ACHN (cell line): ENCODE measurements around the gene DPEP1.

ENCODE experiments used
- DNase-seq: peaks from one replicate; pipeline ENCODE4 v3.0.0-alpha.2; 2015
- in situ Hi-C: cut with HindIII; loops from 2 replicates; pipeline ENCODE4 v1.10.0; 2017; ENCODE audit warnings: low sequenced_read_pairs, low pct_ligation_motif_present, low pct_unique_long_range_greater_than_20kb

DPEP1 gene

DNA sequence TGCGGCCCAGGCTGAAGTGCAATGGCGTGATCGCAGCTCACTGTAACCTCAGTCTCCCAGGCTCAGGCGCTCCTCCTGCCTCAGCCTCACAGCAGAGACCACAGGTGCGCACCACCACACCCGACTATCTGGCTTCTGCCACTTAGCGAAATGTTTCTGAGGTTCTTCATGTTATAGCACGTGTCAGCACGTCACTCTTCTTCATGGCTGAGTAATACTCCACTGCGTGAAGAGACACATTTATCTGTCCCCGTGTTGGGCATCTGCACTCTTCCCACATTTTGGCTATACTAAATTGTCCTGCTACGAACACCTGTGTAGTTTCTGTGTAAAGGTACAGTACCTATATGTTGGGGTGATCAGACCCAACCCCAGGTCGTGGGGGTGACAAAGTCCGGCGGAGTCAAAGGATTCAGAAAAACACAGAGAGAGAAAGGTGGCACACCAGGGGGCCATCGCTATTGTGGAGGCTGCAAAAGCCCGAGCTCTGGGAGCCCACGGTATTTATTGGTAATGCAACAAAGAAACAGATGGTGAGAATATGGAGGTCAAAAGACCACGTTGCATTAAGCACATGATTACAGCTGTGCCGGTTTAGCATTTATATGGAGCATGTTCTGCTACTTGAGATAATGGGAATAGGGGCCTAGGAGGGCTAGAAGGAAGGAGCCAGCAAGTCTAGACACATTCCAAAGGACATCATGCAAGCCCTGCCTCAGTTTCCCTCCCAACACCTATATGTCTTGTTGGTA, 851 bp upstream of the DPEP1 start:
- in situ Hi-C loops = no loop called here
- DNase-seq = no peak

DNA sequence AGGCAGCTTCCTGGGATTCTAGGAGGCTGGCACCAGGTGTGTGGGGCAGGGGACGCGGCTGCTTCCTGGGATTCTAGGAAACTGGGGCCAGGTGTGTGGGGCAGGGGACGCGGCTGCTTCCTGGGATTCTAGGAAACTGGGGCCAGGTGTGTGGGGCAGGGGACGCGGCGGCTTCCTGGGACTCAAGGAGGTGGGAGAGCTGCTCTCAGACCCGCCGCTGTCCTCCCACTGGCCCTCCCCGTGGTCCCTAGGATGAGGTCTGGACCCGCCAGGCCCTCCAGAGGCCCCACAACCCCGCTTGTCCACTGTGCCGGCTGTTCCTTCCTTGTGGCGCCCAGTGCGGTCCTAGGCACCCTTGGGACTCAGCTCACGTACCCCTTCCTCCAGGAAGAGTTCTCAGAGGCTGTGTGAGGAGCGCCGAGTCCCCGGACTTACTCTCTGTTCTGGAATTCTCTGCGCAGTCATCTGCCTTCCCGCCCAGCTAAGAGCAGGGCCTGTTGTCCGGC, 565 bp downstream of the DPEP1 start:
- DNase-seq = no peak
- in situ Hi-C loops = no loop called here

DNA sequence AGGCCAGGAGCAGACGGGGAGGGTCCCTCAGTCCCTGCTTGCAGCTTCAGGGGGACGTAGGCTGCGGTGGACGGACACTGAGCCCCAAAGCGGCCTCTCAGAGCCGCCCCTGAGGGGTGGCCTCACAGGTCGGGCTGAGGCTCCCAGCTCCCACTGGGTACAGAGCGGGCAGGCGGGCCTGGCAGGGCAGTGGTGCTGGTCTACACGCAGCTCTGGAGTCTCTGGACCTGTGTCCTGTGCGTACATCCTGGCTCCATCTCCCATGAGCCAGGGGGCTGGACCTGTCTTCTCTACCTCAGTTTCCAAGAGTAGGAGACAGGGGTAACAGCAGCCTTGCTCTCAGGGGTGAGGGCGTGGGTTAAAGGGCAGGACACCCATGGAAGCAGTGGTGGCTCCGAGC, 1.7 kb downstream of the DPEP1 start:
- no peak for DNase-seq
- in situ Hi-C loops = no loop called here

DNA sequence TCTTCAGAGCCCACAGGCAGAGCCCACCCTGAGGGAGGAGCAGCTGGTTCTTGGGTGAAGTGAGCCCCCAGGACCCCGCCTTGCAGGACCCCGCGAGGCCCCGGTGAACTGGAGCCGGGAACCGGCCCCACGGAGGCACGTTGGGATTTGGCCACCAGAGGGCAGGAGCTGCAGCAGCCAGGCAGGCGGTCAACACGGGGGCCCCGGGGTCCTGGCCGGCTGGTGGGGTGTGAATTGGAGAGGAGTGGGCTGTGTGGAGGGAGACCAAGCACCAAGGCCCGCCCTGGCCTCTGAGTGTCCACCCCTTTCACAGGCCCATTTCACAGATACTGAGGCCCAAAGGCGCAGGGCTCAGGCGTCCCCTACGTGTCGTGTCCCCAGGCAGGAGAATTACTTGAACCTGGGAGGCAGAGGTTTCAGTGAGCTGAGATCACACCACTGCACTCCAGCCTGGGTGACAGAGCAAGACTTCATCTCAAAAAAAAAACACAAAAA, 2.2 kb downstream of the DPEP1 start:
- in situ Hi-C loops = no loop called here

GRCh38 chr16:89616623-89617022, 3.2 kb downstream of the DPEP1 start:
- DNase-seq = no peak
- in situ Hi-C loops = no loop called here

More for the DNA sequence above, 2.2 kb downstream of the DPEP1 start:
- DNase-seq = peak; percentile 45

DNA sequence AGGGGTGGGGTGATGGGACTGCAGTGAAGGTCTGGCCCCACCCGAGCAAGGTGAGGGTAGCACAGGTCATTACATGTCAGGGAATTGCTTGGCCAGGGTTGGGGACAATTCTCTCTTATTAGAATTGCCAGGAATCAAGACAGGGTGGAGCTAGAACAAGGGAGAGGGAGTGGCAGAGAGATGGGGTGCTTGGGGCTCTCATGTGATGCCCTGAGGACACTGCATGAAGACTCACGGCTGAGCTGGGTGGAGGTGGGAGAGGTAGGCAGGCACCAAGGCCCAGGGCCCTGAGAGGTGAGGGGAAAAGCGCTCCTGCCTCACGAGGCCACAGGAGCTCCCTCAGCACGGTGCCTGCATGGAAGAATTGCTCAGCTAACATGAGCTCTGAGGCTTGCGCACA, 3.6 kb downstream of the DPEP1 start:
- no peak for DNase-seq
- in situ Hi-C loops = no loop called here

DNA sequence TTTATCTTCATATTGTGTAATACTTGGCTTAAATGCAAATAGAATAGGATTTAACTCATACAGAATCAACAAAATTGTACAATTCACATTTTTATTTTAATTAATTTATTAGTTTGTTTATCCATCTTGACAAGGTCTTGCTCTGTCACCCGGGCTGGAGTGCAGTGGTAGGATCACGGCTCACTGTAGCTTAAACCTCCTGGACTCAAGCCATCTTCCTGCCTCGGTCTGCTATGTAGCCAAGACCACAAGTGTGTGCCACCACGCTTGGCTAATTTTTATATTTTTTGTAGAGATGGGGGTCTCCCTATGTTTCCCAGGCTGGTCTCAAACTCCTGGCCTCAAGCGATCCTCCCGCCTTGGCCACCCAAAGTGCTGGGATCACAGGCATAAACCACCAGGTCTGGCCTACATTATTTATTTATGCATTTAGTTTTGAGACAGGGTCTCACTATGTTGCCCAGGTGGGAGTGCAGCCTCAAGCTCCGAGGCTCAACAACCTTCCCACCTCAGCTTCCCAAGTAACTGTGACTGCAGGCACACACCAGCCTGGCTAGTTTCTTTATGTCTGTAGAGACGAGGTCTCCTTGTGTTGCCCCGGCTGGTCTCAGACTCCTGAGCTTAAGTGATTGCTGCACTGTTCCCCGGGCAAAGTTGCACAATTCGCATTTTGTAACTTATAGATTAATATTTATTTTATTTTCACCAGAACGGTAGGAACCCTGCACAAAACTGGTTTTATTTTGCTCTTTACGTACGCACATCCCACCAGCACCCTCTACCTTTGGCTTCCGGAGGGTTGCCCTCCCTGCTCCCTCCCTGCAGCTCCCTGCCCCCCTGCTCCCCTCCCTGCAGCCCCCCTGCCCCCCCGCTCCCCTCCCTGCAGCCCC, 4.9 kb downstream of the DPEP1 start:
- in situ Hi-C loops = no loop called here
- peak; percentile 52 for DNase-seq

- in situ Hi-C loops = no loop called here
- no peak for DNase-seq
Measured at GRCh38 chr16:89619840-89620239, 6.4 kb downstream of the DPEP1 start.

DNA sequence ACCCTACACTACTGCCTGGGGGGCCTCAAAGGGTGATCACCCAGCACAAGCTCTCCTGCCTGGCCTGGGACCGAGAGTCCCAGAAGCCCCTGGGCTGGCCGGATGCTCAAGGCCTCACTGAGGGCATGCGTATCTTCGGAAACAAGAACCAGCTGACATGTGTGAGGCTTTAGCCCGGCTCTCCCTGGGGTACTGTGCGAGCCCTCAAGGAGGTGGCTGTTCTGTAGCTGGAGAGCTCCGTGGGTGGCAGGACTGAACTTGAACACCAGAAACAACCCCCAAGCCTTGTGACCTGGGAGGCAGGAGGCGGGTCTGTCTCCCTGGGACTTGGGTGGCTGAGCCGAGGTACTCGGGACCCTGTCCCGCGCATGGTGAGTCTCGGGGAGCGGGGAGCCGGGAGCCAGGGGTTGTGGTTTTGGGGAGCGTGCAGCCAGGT, 7.0 kb downstream of the DPEP1 start:
- in situ Hi-C loops = no loop called here
- DNase-seq = no peak

DNA sequence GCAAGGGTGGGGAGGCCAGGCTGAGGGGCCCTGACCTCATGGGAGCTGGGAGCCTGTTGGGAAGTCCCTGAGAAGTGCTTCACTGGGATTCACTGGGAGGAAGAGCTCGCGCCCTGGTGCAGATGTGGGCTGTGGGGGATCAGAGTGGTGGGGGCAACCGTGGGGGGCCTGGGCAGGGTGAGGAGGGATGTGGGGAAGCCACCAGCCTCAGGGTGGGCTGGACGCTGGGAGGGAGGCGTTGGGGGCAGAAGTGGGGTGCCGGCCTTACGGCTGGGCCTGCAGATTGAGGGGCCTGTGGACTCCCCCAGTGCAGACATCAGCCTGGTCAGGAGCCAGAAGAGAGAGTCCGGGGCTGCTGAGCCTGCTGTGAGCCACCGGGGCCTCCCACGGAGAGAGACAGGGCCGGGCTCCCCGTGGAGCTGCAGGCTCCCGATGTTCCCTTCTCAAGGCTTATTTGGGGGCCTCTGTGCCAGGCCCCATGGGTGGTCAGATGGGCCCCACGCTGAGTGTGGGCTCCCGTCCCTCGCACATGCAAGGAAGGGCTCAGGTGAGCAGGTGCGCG, 7.8 kb downstream of the DPEP1 start:
- in situ Hi-C loops = no loop called here

GRCh38 chr16:89621698-89622409, 8.4 kb downstream of the DPEP1 start:
- in situ Hi-C loops = no loop called here
- no peak for DNase-seq

More for the DNA sequence above, 7.8 kb downstream of the DPEP1 start:
- DNase-seq = no peak

DNA sequence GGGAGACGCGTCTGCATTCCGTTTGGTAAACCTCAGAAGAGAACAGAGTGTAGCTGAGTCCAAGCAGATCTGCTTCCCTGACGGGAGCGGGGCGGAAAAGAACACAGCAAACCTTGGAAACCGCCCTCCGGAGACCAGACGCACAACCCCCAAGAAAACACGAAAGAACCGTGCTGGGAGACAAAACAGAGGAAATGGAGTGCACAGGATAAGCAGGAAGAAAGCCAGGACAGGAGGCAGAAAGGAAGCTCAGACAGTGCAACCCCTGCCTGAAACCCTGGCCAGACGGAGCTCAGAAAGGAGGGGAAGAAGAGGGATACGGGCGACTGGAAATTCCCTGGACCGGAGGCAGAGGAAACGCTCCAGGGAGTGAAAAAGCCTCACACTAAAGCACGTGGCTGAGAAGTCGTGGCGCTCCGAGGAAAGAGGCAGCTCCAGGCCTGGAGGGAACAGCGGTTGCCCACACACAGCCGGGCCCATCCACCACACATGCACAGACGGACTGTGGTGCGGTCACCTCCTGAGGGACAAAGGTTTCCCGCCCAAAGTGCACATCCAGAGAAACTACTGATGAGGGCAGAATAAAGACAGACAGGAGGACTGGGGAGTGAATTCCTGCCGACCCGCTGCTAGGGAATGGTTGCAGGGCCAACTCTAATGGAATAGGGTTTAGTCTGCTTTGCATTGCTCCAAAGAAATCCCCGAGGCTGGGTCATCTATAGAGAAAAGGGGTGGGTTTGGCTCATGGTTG, 10.2 kb downstream of the DPEP1 start:
- in situ Hi-C loops = no loop called here
- no peak for DNase-seq

DNA sequence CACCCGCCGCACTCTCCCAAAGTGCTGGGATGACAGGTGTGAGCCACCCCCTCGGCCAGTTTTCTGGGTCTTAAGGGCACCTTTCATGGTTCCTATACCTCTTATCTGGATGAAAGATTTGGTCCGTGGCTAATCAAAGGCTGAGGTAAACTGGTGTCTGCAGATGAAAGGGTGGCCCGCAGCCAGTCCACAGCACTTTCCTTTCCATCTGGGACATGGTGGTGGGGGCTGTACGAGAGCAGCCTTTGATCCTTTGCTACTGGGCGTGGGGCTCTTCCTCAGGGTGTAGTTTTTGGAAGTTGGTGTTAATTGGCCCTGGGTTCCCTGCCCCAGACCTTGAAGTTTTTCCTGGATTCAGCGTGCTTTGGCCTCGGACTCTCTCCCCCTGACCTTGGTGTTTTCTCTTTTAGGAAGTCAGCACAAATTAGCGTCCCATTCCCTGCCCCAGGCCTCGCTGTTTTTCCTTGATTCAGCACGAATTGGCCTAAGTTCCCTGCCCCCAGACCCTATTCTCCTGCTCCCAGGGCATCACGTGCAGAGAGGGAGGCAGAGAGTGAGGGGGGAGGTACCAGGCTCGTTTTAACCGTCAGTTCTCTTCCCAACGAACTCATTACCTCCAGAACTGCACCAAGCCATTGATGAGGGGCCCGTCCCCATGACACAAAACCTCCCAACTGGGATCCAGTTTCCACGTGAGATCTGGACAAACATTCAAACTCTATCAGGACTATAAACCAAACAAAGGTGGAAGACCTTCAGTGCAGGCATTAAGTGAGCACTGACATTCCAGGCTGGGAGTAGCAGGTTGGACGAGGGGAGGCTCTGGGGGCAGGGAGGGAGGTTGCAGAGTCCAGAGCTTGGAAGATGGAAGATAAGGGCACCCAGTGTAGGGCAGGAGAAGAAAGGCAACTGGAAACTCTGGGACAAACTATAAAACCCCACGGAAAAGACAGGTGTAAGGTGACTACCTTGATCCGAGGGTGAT, 11.6 kb downstream of the DPEP1 start:
- in situ Hi-C loops = no loop called here
- DNase-seq = no peak

DNA sequence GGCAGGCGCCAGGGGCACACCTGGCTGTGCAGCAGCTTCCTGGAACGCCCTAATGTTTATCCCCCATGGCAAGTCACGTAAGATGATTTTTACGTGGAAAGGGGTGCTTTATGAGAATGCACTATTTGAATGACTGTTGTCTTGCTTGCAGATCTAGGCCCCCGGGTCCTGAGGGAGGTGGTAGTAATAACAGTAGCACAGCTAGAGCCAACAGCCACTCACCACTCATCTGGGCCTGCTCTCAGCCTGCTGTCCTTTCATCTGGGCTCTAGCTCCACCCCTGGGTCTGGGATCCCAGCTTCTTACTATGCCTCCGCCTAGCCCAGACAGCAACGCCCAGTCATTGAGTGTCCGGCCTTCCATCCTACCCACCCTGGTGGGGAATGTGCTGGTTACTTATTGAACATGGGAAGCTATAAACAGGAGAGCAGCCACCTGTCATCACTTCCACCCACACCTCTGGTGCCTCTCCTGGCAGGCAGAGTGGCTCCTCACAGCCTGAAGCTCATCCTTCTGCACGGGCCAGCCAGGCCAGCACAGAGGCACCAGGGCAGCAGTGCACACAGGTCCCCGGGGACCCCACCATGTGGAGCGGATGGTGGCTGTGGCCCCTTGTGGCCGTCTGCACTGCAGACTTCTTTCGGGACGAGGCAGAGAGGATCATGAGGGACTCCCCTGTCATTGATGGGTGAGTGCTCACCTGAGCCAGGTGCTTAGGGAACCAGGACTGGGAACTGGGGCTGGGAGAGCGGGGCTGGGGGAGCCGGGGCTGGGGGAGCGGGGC, 16.6 kb downstream of the DPEP1 start:
- DNase-seq = no peak
- in situ Hi-C loops = no loop called here

- DNase-seq = peak; percentile 99
- in situ Hi-C loops = no loop called here
Measured at GRCh38 chr16:89633064-89633631, 19.7 kb downstream of the DPEP1 start.
